HepG2 (cell line): ENCODE data around the gene NUP62. TPM values are rescaled to one million over a fixed set of nuclear protein-coding genes. Genes with fewer than 3 reads are reported as not detected.

Source experiments
- CHD4 ChIP-seq: fragments of 200-600 bp; sonication (generic); IDR thresholded peaks from 2 replicates; pipeline ENCODE4 v1.7.0; 2017; ENCODE audit warnings: mild to moderate bottlenecking, low read length, borderline replicate concordance
- KMT2B ChIP-seq: IDR thresholded peaks from 2 replicates; pipeline ENCODE4 v1.6.1; 2016; ENCODE audit warnings: missing genetic modification reagents, missing compliant biosample characterization
- NR1H2 ChIP-seq: sonication (generic); formaldehyde crosslinking; IDR thresholded peaks from 2 replicates; pipeline ENCODE4 v1.8.1; 2022; ENCODE audit warnings: low read depth, missing genetic modification reagents, borderline replicate concordance
- PATZ1 ChIP-seq: sonication (generic); formaldehyde crosslinking; IDR thresholded peaks from 2 replicates; pipeline ENCODE4 v1.4.0; 2020; ENCODE audit warnings: missing genetic modification reagents
- POLR2A ChIP-seq, 2 experiments: IDR thresholded peaks; 2 replicates each; pipeline ENCODE4 v1.6.1; 2011; ENCODE audit warnings: low read depth in 2 of 2, low read length in 2 of 2, mild to moderate bottlenecking in 1 of 2, moderate library complexity in 1 of 2; ENCODE audit not compliant: insufficient read depth in 1 of 2
- ZBTB7A ChIP-seq: sonication (generic); formaldehyde crosslinking; IDR thresholded peaks from 2 replicates; pipeline ENCODE4 v1.8.0; 2022; ENCODE audit warnings: mild to moderate bottlenecking, missing genetic modification reagents
- ZNF276 ChIP-seq: sonication (generic); formaldehyde crosslinking; IDR thresholded peaks from 2 replicates; pipeline ENCODE4 v1.4.0; 2020; ENCODE audit warnings: mild to moderate bottlenecking, low read depth, missing genetic modification reagents
- ZNF710 ChIP-seq: sonication (generic); formaldehyde crosslinking; IDR thresholded peaks from 2 replicates; pipeline ENCODE4 v1.5.0; 2020; ENCODE audit warnings: mild to moderate bottlenecking, missing genetic modification reagents, borderline replicate concordance
- polyA plus RNA-seq, 8 experiments: library from polyadenylated mRNA; depleted of rRNA in 3 of 8; stranded (reverse) in 7 of 8; unstranded in 1 of 8; fragments of >200 nt; fragmentation: Illumina TruSeq in 4 of 8; extraction: Trizol in 4 of 8; gene quantifications; 2 replicates each; pipeline versions ENCODE4 v1.2.1 to v1.2.3, GENCODE V29; 2011 to 2016; ENCODE audit warnings: low read depth in 4 of 8, missing spikeins in 1 of 8, mixed read lengths in 1 of 8; ENCODE audit not compliant: insufficient read depth in 1 of 8
- total RNA-seq, 5 experiments: library from RNA; depleted of rRNA; stranded (reverse); fragments of >200 nt; fragmentation: Illumina TruSeq; extraction: Trizol; gene quantifications; 2 replicates each; pipeline ENCODE4 v1.2.3, GENCODE V29; 2016; ENCODE audit warnings: low read depth in 1 of 5
- TF ChIP-seq, protein P1 (sequence below): sonication (generic); formaldehyde crosslinking; IDR thresholded peaks from 2 replicates; pipeline ENCODE4 v1.4.0; 2020; ENCODE audit warnings: mild to moderate bottlenecking, missing genetic modification reagents
- TF ChIP-seq, protein P2 (sequence below): sonication (generic); formaldehyde crosslinking; IDR thresholded peaks from 2 replicates; pipeline ENCODE4 v1.4.0; 2020; ENCODE audit warnings: missing genetic modification reagents

Gene NUP62
- total and polyA plus RNA-seq, 2 of the 13 experiments (the other 11 are each of a cell fraction or from before 2014, with no cell fraction given): 16.5 to 41.5 TPM

- TF ChIP-seq, protein P1, sequence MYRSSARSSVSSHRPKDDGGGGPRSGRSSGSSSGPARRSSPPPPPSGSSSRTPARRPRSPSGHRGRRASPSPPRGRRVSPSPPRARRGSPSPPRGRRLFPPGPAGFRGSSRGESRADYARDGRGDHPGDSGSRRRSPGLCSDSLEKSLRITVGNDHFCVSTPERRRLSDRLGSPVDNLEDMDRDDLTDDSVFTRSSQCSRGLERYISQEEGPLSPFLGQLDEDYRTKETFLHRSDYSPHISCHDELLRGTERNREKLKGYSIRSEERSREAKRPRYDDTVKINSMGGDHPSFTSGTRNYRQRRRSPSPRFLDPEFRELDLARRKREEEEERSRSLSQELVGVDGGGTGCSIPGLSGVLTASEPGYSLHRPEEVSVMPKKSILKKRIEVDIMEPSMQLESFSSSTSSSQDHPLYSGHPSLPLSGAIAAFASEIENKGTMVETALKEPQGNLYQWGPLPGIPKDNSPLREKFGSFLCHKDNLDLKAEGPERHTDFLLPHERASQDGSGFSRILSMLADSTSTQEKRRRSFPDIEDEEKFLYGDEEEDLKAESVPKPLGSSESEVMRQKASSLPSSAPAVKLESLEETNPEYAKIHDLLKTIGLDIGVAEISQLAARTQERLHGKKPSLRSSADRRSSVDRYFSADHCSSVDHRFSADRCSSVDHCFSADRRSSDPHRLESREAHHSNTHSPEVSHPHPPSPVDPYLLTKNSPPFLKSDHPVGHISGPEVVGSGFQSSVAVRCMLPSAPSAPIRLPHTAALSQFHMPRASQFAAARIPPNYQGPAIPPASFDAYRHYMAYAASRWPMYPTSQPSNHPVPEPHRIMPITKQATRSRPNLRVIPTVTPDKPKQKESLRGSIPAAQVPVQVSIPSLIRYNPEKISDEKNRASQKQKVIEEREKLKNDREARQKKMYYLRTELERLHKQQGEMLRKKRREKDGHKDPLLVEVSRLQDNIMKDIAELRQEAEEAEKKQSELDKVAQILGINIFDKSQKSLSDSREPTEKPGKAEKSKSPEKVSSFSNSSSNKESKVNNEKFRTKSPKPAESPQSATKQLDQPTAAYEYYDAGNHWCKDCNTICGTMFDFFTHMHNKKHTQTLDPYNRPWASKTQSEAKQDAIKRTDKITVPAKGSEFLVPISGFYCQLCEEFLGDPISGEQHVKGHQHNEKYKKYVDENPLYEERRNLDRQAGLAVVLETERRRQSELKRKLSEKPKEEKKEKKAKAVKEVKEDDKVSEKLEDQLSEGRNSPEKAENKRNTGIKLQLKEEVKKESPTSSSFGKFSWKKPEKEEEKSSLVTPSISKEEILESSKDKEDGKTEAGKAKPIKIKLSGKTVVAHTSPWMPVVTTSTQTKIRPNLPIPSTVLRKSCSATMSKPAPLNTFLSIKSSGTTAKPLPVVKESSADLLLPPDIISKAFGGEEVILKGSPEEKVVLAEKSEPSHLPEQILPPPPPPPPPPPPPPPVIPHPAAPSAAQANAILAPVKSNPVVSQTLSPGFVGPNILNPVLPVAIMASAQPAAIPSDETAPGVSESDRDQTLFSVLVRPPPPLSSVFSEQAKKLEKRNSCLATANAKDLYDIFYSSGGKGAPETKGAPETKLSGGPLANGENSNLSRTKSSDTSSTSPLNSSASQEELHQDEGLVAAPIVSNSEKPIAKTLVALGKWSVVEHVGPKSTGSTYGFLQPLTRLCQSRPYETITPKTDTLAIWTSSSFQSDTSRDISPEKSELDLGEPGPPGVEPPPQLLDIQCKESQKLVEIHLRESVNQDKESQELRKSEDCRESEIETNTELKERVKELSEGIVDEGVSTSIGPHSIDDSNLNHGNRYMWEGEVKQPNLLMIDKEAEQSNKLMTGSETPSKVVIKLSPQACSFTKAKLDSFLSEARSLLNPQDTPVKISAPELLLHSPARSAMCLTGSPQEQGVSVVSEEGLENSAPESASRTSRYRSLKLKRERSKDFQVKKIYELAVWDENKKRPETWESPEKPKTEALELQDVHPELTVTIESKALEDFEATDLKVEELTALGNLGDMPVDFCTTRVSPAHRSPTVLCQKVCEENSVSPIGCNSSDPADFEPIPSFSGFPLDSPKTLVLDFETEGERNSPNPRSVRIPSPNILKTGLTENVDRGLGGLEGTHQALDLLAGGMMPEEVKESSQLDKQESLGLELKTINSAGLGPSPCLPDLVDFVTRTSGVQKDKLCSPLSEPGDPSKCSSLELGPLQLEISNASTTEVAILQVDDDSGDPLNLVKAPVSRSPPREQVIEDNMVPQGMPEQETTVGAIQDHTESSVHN (CRISPR knock-in tag): 0 out of 2 replicates have a peak, but pooled peaks have one; percentile 30
- TF ChIP-seq, protein P2, sequence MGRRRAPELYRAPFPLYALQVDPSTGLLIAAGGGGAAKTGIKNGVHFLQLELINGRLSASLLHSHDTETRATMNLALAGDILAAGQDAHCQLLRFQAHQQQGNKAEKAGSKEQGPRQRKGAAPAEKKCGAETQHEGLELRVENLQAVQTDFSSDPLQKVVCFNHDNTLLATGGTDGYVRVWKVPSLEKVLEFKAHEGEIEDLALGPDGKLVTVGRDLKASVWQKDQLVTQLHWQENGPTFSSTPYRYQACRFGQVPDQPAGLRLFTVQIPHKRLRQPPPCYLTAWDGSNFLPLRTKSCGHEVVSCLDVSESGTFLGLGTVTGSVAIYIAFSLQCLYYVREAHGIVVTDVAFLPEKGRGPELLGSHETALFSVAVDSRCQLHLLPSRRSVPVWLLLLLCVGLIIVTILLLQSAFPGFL: peak; percentile 34; the same call in 1 of the 2 replicates
- TF ChIP-seq ZBTB7A (CRISPR knock-in tag): peak; percentile 62; the same call in 1 of the 2 replicates
- TF ChIP-seq ZNF276 (CRISPR knock-in tag): no peak
- peak; percentile 35; the same call in 1 of the 2 replicates for TF ChIP-seq KMT2B (CRISPR knock-in tag)
- TF ChIP-seq ZNF710 (CRISPR knock-in tag): no peak
- TF ChIP-seq NR1H2 (CRISPR knock-in tag): 0 out of 2 replicates have a peak, but pooled peaks have one; percentile 36
- TF ChIP-seq CHD4: no peak
- TF ChIP-seq POLR2A (IDR thresholded peaks at IDR 0.05; ENCODE audit: insufficient read depth in 1 of 2, low read depth in 2 of 2, low read length in 2 of 2): peak; percentile 11 to 66; a peak in 2 of 4 replicates
- TF ChIP-seq PATZ1 (CRISPR knock-in tag): peak; percentile 79
Observed at GRCh38 chr19:49875857-49876421, 53.4 kb downstream of the NUP62 start (continued).
